ENCODE data around the gene NR2E3. TPM values are rescaled to one million over a fixed set of nuclear protein-coding genes. Genes with fewer than 3 reads are reported as not detected.

Gene NR2E3
- total RNA-seq, 4 donors from 2014 or later = not detected

GRCh38 chr15:71792521-71792920, 17.8 kb upstream of the NR2E3 start:
- no peaks in the 10 kb centered on the region for H3K4me1 ChIP-seq
- H3K36me3 ChIP-seq = no peaks in the 10 kb centered on the region
- no peak for TF ChIP-seq CTCF (IDR thresholded peaks at IDR 0.05 in 4 of 5, conservative IDR thresholded peaks at IDR 0.05 in 1 of 5)
- TF ChIP-seq POLR2A (IDR thresholded peaks at IDR 0.05) = no peak
- intact Hi-C loops (cut with DNase I; ENCODE audit: low total_unique reads) (no loop called here), in situ Hi-C loops (cut with MboI; ENCODE audit: low sequenced_read_pairs in 4 of 4) (no loop called here)
- DNase-seq (no peak), ATAC-seq (no peak)
- no peaks in the 10 kb centered on the region for H3K9me3 ChIP-seq
- H3K4me3 ChIP-seq = no peak overlapping the region
- no peak overlapping the region for H3K27ac ChIP-seq
- no peaks in the 10 kb centered on the region for H3K27me3 ChIP-seq

- Histone ChIP-seq H3K27me3 (no peaks in the 10 kb centered on the region), H3K9me3 (no peaks in the 10 kb centered on the region), H3K4me3 (no peak overlapping the region), H3K4me1 (no peaks in the 10 kb centered on the region), H3K36me3 (no peaks in the 10 kb centered on the region), H3K27ac (no peak overlapping the region)
- DNase-seq (no peak), ATAC-seq (no peak)
- intact Hi-C loops (cut with DNase I; ENCODE audit: low total_unique reads) (no loop called here), in situ Hi-C loops (cut with MboI; ENCODE audit: low sequenced_read_pairs in 4 of 4) (no loop called here)
- no peak for TF ChIP-seq CTCF (IDR thresholded peaks at IDR 0.05 in 4 of 5, conservative IDR thresholded peaks at IDR 0.05 in 1 of 5)
- no peak for TF ChIP-seq POLR2A (IDR thresholded peaks at IDR 0.05)
Observed at GRCh38 chr15:71798641-71799040, 11.7 kb upstream of the NR2E3 start.

GRCh38 chr15:71800190-71800589, 10.2 kb upstream of the NR2E3 start:
- ATAC-seq (no peak), DNase-seq (no peak)
- TF ChIP-seq CTCF (IDR thresholded peaks at IDR 0.05 in 4 of 5, conservative IDR thresholded peaks at IDR 0.05 in 1 of 5) (no peak), POLR2A (IDR thresholded peaks at IDR 0.05) (no peak)
- intact Hi-C loops (cut with DNase I; ENCODE audit: low total_unique reads) = loop anchor here (2.0 to 5.0 kb wide), 3 partner anchors 55 to 357 kb away; no protein-coding TSS in a partner anchor
- no peak overlapping the region for H3K27ac ChIP-seq
- in situ Hi-C loops (cut with MboI; ENCODE audit: low sequenced_read_pairs in 4 of 4) = loop anchor here (5.0 to 10.0 kb wide), 2 partner anchors 55 to 58 kb away; no protein-coding TSS in a partner anchor
- H3K4me1 ChIP-seq = no peaks in the 10 kb centered on the region
- H3K36me3 ChIP-seq = no peaks in the 10 kb centered on the region
- no peaks in the 10 kb centered on the region for H3K9me3 ChIP-seq
- no peak overlapping the region for H3K4me3 ChIP-seq
- no peaks in the 10 kb centered on the region for H3K27me3 ChIP-seq

GRCh38 chr15:71800835-71801745, 9.3 kb upstream of the NR2E3 start:
- no peaks in the 10 kb centered on the region for H3K27me3 ChIP-seq
- no peaks in the 10 kb centered on the region for H3K4me1 ChIP-seq
- in situ Hi-C loops (cut with MboI; ENCODE audit: low sequenced_read_pairs in 4 of 4) = loop anchor here (5.0 to 10.0 kb wide), 2 partner anchors 56 to 59 kb away; no protein-coding TSS in a partner anchor
- ATAC-seq = peak; percentile 56 to 63
- no peak for DNase-seq
- intact Hi-C loops (cut with DNase I; ENCODE audit: low total_unique reads) = loop anchor here (1.0 to 5.0 kb wide), 4 partner anchors 49 to 356 kb away; no protein-coding TSS in a partner anchor
- no peak overlapping the region for H3K27ac ChIP-seq
- TF ChIP-seq CTCF (IDR thresholded peaks at IDR 0.05 in 4 of 5, conservative IDR thresholded peaks at IDR 0.05 in 1 of 5) (peak; percentile 64 to 87 (median 79)), POLR2A (IDR thresholded peaks at IDR 0.05) (no peak)
- no peak overlapping the region for H3K4me3 ChIP-seq
- no peaks in the 10 kb centered on the region for H3K36me3 ChIP-seq
- no peaks in the 10 kb centered on the region for H3K9me3 ChIP-seq

All from gastrocnemius medialis (tissue), 4 donors.